NCI-H146 treated with DMSO at 0.1 percent for 48 hours (cell line): ENCODE measurements around the gene EZH1.
"Not testable (repeated sequence)": the region's sequence is repeated elsewhere in the genome, so short reads cannot be mapped to it uniquely, and the experiment has no call there.

ENCODE experiments used
- DNase-seq: peaks from one replicate; lab custom pipeline; 2025; ENCODE audit not compliant: unreplicated experiment; lab: John Stamatoyannopoulos, UW

The EZH1 gene

DNA sequence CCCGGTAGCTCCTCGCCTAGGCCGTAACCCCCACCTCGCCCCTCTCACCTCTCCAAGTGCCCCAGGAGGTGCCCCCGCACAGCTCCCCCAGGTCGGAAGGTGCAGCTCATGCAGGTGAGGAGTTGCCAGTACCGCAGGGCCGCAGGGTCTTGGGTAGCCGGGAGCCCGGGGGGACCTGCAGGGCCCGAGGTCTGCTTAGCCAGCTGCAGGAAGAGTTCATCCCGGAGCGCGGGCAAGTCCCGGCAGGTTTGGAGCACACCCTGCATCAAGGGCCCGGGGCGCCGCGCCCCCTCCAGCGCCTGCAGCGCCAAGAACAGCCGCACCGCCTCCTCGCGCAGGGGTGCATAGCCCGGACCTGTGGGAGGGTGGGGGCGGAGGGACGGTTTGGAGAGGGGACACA is 72.8 kb downstream of the EZH1 start:
- DNase-seq = no peak

DNA sequence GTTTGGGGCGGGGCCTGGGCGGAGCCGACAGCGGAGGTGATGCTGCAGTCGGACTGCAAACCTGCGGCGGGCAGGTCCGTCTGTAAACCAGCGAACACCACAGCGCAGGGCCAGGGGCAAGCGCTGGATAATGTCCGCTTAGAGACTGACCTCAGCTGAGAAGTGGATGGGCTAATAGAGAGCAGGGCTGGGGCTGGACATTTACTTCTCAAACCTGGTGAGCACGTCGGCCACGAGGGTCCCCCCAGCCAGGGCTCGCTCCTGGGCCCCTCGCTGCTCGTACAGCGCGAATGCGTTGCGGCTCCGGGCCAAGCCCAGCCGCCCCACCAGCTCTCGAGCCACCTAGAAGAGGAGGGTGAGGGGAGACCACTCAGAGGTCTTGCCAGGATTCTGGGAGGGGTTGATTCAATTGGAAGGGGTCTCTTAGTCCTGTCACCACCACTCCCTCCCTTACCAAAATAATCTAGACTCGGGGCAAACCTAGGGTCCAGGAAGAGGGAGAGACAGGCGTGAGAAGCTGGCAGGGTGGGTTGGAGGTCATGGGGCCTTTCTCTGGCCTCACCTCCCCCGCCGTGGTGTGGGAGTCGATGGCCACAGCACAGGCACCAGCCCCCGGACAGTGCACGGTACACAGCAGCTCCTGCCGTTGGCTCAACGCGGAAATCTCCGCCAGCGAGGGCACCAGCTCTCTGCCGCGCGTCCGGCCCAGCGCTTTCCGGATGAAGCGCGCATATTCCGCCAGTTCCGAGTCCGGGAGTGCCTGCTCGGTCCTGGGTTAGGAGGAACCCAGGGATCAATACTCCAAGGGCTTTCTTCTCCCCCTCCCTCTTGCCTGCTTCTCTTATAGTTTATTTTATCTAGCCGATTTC is 73.8 kb downstream of the EZH1 start:
- DNase-seq = no peak

DNA sequence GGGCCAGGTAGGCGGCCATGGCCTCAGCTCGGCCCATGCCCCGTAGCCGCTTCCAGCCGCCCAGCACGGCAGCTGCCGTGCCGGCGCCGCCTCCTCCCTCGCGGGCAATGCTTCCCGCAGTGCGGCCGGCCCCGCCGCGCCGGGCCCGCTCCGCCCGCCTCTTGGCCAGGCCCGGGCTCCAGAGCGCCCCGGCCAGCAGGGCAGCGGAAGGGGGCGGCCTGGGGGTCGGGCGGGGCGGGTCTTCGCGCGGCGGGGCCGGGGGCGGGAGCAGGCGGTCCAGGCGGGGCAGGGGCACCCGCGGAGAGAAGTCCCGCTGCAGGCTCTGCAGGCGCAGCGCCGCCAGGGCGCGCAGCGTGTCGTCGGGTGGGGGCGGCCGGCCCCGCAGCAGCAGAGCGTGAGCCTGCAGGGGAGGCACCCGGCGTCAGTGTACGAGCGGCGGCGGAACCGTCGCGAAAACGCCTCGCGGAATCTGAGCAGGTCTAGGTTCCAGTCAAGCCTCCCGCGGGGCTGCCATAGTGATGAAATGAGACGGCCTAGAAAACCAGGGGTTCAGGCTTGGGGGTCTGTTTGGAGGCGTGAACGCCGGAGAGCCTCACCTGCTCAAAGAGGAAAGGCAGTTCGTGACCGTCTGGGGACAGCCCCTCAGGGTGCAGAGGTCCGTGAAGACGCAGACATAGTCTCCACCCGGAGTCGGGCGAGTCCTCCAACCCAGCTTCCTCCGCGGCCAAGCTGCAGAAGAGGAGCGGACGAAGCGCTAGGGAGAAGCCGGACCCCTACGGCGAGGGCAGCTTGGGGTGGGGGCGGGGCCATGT is 74.7 kb downstream of the EZH1 start:
- DNase-seq = no peak

DNA sequence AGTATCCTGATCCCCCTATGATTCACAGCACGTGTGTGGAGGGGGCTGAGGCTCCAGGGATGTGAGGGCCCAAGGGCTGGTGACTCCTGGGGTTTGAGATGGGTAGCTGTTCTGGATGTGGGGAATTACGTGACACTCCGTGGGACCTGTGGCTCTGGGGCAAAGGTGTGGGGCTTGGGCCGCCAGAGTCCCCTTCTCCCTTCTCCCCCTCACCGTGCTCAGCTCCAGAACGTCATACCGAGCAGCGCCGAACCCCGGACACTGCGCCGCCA is 75.2 kb downstream of the EZH1 start:
- no peak for DNase-seq

DNA sequence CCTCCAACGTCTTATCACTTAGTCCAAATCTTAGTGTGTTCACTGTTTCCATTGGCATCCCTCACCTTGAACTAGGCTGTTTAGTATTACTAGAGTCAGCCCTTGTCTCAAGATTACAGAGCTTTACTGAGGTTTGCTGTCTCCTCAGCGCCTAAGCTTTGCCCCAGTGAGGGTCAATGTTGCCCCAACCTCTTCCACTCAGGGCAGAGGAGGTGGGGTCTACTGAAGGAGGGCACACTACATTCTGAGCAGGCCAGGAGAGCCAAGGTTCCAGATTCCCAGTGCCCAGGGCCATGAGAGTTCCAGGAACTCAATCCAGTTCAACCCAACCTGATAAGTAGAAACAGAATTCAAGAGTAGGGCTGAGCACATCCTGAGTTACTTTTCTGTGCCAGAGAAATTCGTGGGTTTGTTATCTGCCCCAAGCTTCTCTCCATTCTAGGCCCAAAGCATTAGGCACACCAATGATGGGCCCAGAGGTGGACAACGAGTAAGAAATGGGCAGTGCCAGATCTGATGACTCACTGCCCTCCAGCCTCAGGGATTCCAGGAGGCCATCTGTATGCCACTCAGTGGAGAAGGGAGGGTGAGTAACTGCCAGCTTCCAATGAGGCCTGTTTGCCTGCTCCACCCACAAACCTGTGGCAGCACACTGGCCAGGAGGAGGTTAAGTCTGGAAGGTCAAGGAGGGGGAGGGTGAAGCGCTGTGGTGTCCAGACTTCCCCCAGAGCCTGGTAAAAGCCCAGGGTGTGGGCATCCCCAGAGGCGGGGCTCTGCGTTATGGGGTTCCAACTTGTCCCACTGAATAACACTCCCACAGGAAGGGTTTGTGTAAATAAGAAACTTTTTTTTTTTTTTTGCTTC is 77.5 kb downstream of the EZH1 start:
- no peak for DNase-seq

DNA sequence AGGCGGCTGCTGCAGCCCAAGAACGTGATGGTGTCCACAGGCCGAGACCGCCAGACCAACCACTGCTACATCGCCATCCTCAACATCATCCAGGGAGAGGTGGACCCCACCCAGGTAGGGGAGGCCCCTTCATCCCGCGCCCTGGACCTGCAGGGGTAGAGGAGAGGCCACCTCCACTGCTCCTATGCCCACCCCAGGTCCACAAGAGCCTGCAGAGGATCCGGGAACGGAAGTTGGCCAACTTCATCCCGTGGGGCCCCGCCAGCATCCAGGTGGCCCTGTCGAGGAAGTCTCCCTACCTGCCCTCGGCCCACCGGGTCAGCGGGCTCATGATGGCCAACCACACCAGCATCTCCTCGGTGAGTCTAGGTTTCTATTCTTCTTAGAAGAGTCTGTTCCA is 78.7 kb downstream of the EZH1 start:
- not testable (repeated sequence) for DNase-seq

DNA sequence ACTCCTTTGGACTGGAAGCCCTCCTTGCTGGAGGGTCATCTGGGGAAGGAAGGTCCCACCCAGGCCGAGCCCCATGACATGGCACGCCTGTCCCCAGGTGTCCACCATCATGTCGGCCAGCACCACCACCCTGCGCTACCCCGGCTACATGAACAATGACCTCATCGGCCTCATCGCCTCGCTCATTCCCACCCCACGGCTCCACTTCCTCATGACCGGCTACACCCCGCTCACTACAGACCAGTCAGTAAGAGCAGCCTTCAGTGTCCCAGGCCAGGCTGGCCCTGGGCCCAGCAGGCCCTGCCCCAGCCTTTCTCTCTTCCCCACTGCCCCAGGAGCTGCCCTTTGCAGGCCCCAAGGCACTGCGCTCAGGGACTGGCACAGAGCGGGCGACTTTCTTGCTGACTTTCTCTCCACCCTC is 79.2 kb downstream of the EZH1 start:
- no peak for DNase-seq

DNA sequence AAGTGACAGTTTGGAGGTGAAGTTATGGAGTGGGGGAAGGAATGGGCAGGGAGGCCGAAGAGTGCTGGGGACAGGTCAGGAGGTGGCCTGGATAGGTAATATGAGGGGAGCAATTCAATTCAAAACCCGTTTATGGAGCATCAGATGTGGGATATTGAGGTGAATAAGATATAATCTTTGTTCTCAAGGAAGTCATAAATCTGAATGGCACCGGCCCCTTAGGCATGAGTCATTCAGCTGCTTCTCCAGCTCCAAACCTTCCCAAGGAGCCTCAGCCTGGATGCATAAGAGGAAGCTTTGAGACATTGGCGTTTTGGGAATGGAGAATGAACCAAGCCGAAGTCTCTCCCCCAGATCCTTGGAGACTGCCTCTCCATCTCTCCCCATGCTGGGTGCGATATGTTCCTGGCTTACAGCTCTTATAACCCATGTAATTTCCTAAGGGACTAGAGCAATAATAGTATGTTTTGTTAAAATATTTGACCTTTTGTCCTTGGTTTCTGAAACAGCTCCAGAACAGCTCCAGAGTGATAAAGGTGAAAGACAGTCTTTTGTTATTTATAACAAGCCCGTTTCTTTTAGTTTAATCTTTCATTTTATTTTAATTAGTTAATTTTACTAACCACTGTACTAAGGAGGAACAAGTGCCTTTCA is 84.0 kb downstream of the EZH1 start:
- no peak for DNase-seq

DNA sequence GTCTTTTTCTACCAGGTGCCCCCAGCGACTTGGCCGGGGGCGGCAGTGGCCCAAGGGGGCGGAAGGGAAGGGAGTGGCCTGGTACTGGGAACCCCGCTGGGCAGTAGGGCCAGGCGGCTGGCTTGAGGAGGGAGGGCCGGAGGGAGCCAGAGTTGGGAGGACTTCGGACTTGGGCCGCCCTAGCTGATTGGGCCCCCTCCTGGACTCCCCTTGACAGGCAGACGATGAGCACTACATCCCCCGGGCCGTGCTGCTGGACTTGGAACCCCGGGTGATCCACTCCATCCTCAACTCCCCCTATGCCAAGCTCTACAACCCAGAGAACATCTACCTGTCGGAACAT is 84.9 kb downstream of the EZH1 start:
- not testable (repeated sequence) for DNase-seq

DNA sequence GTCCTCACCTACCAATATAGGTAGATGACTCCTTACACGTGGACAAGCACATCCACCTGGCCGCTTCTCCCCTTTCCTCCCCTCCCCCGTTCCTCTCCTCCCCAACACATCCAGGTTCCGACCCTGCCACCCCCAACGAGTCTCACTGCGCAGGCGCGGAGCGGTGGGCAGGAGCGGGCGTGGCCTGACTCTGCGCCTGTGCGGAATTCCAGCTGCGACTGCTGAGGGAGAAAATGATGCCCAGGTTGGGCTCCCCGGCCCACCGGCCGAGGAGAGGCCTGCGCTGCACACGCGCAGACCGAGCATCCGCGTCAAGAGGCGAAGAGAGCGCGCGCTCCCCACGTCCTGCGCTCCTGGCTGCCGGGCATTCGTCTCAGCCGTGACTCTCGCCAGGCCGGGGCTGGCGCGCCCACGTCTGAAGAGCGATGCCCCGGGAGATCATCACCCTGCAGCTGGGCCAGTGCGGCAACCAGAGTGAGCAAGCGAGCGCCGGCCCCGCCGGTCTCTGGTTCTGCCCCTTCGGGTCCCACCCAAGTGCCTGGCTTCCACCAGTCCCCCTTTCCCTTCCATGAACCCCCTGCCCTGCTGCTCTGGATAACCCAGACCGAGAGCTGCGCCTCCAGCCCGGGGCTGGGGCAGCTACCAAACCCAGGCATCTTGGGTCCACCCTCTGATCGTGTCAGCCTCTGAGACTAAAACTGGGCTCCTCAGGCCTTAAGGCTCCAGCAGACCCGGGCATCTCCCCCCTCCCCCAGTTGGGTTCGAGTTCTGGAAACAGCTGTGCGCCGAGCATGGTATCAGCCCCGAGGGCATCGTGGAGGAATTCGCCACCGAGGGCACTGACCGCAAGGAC is 85.5 kb downstream of the EZH1 start, which contains the start of gene TUBG2:
TSS of gene TUBG2 (plus strand) at position 206 of the 853 bp plus-strand sequence. CDS start at position 426, 220 bp downstream.
- peak; percentile 91 for DNase-seq

DNA sequence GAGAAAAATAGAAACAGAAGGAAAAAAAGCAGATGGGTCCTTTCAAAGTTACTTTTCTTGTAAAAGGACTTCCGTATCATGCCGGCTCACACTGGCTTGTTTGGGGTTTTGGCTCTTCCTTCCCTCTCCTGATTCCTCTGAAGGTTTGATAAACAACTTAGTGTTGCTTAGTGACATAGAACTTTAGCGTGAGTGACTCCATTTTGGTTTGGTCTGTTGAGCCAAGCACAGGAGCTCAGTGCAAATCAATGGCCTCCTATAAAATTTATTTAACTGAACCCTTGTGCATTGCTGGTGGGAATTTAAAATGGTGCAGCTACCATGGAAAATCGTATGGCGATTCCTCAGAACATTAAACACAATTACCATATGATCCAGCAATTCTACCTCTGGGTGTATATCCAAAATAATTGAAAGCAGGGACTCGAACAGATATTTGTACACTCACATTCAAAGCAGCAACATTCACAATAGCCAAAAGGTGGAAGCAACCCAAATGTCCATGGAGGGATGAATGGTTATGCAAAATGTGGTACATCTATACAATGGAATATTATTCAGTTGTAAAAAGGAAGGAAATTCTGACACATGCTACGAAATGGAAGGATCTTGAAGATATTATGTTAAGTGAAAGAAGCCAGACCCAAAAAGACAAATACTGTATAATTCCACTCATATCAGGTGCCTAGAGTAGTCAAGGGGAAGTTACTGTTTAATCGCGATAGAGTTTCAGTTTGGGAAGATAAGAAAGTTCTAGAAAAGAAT is 86.8 kb downstream of the EZH1 start:
- DNase-seq = no peak

DNA sequence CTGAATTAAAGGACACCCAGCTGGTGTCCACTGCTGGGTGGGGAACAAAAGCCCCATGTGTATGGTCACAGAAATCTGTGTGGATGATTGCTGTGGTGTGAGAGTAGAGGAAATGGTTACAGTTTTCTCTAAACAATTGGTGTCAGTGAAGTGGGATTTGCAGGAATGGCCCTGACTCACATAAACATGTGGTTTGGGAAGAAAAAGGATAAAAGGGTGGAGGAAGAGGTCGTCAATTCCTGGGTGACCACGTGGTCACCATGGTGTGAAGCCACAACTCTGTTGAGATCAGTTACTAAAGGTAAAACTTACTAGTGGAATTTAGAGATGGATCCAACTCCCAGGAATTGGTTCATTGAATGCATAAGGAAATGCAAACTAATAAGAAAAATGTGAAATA is 89.3 kb downstream of the EZH1 start:
- DNase-seq = no peak

DNA sequence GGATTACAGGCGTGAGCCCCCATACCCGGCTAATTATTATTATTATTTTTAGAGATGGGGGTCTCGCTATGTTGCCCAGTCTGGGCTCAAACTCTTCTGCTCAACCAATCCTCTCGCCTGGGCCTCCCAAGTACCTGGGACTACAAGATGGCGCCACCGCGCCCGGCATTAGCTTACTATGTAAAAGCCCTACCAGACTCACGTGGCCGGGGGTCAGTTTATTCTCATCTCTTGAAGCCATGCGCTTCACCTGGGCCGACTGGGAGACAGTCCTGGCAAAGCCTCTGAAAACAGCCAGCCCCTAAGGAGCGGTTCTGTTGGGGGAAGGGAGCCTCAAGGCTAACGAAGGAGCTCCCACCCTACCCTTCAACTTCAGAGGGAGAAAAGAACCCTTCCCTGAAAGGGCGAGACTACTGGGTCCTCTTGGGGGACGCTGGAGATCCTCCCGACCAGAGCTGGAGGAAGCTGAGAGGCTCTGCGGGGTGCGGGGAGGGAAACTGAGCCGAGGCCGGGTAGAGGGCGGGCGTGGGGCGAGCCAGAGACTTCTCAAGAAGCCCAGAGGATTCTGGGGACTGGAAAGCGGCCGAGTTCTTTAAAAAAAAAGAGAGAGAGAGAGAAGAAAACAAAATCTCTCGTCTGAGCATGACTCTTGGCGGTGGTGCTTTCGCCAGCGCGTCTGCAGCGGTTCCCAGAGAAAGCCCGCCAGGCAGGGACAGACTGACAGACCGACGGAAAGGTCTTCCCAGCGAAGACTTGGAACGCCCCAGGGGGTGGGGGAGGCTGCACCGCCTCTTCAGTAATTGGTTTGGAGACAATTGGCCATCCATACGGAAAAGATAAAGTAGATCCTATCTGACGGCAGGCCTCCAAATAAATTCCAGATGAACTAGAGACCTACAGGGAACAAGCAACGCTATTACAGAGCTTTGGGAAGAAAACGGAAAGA is 91.4 kb downstream of the EZH1 start:
- peak; percentile 27 for DNase-seq

DNA sequence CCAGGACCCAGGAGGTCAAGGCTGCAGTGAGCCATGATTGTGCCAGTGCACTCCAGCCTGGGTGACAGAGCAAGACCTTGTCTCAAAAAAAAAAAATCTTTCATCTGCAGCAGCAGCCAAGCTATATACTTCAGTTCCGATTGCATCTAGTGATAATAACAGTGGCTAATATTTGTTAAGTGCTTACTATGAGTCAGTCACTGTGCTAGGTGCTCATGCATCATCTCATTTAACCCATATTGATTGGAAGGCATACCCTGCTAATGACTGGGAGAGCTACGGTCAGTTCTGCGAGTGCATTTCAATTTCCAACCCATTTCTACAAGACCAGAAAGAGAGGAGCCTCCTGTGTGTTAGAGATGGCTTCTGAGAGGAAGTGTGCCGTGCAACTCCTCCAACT is 93.4 kb downstream of the EZH1 start:
- no peak for DNase-seq
